Dendritic cell treated with granulocyte-macrophage colony-stimulating factor and Interleukin-4, amounts not matched to agents 40 ng/mL and 50 ng/mL, for 4 days (primary cell): Measurements from ENCODE around the gene ZC3H12A.
"Not testable (repeated sequence)": the region's sequence is repeated elsewhere in the genome, so short reads cannot be mapped to it uniquely, and the experiment has no call there.

Experiments
- H3K27ac Mint-ChIP-seq: one replicate; pipeline ENCODE4 v1.8.0; 2022; ENCODE audit warnings: mild to moderate bottlenecking, mixed read lengths
- H3K27me3 Mint-ChIP-seq: one replicate; pipeline ENCODE4 v1.8.0; 2022; ENCODE audit warnings: mild to moderate bottlenecking, mixed read lengths
- H3K36me3 Mint-ChIP-seq: one replicate; pipeline ENCODE4 v1.8.0; 2022; ENCODE audit warnings: low read depth, mixed read lengths
- H3K4me1 Mint-ChIP-seq: one replicate; pipeline ENCODE4 v1.8.0; 2022; ENCODE audit warnings: low read depth, mixed read lengths
- H3K4me3 Mint-ChIP-seq: one replicate; pipeline ENCODE4 v1.8.0; 2022; ENCODE audit warnings: mild to moderate bottlenecking, moderate library complexity, mixed read lengths
- H3K9me3 Mint-ChIP-seq: one replicate; pipeline ENCODE4 v1.8.0; 2022; ENCODE audit warnings: mixed read lengths
- intact Hi-C: fragments of 100-400 bp; cut with micrococcal nuclease; formaldehyde crosslinking; loops from one replicate; pipeline ENCODE4 v1.15.0; 2022

ZC3H12A gene

DNA sequence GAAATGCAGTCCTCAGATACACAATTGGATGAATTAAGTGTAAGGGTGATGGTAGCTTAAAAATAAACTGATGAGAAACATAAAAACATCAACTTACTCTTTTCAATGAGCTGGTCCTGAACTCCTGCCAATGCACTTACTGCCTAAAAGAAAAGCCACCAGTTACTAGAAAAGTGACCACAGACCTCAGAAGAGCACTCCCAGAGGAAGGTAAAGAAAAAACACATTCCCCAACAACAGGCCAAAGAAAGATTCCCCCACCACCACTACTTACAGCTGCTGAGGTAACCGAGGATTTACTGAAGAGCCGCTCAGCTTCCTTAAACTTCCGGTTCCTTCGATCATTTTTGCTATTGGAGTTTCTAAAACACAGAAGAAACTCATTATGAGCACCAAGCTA, 34.8 kb downstream of the ZC3H12A start:
- H3K4me3 Mint-ChIP-seq: no peak overlapping the region
- peaks cover 93% of the 10 kb centered on the region for H3K36me3 Mint-ChIP-seq
- H3K27me3 Mint-ChIP-seq: no peaks in the 10 kb centered on the region
- H3K4me1 Mint-ChIP-seq: peaks cover 40% of the 10 kb centered on the region
- intact Hi-C loops: loop anchor here (5.0 kb wide), 1 partner anchor 52 kb away; no protein-coding TSS in a partner anchor
- no peaks in the 10 kb centered on the region for H3K9me3 Mint-ChIP-seq
- H3K27ac Mint-ChIP-seq: no peak overlapping the region

GRCh38 chr1:37513795-37514349, 39.5 kb downstream of the ZC3H12A start:
- intact Hi-C loops: loop anchor here (1.0 to 2.0 kb wide), 2 partner anchors 40 to 169 kb away; partner anchors contain the start of gene SNIP1
- Mint-ChIP-seq H3K9me3 (no peaks in the 10 kb centered on the region), H3K27me3 (no peaks in the 10 kb centered on the region), H3K4me3 (peak overlapping the region; percentile 96), H3K36me3 (peaks cover 58% of the 10 kb centered on the region), H3K4me1 (peaks cover 46% of the 10 kb centered on the region), H3K27ac (peak overlapping the region; percentile 98)

- H3K36me3 Mint-ChIP-seq: peaks cover 51% of the 10 kb centered on the region
- H3K27me3 Mint-ChIP-seq: no peaks in the 10 kb centered on the region
- peaks cover 40% of the 10 kb centered on the region for H3K4me1 Mint-ChIP-seq
- peak within 1 kb of the TSS; percentile 98 for H3K27ac Mint-ChIP-seq
- intact Hi-C loops: loop anchor here (1.0 to 2.0 kb wide), 2 partner anchors 40 to 168 kb away; partner anchors contain the start of gene SNIP1
- no peaks in the 10 kb centered on the region for H3K9me3 Mint-ChIP-seq
- H3K4me3 Mint-ChIP-seq: peak within 1 kb of the TSS; percentile 96
Observed at GRCh38 chr1:37514350-37515184, 40.2 kb downstream of the ZC3H12A start, which contains the start of gene MEAF6. TSS of gene MEAF6 (minus strand) at chr1:37514766. CDS start at chr1:37514746, 20 bp downstream.

GRCh38 chr1:37515185-37516034, 41.0 kb downstream of the ZC3H12A start:
- Mint-ChIP-seq H3K9me3 (no peaks in the 10 kb centered on the region), H3K27me3 (peaks cover 2% of the 10 kb centered on the region), H3K36me3 (peaks cover 44% of the 10 kb centered on the region), H3K4me3 (peak overlapping the region; percentile 96), H3K27ac (peak overlapping the region; percentile 98), H3K4me1 (peaks cover 40% of the 10 kb centered on the region)
- intact Hi-C loops: loop anchor here (2.0 kb wide), 1 partner anchor 167 kb away; no protein-coding TSS in a partner anchor

DNA sequence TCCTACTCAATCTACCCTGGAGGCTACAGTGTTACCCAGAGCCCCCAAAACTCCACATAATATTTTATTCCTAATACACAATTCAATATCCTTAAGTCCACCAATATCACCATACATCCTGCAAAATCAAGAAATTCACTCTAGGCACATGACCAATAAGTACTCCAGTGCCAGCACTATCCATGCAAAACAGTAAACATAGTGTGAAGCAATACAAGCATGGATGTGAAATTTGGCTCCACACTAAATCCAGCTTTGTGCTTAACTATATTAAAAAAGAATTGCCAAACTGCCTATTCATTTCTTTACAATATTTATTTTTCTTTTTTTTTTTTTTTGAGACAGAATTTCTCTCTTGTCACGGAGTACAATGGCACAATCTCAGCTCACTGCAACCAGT, 43.2 kb downstream of the ZC3H12A start:
- Mint-ChIP-seq H3K27me3 (peaks cover 2% of the 10 kb centered on the region), H3K27ac (no peak overlapping the region), H3K4me3 (no peak overlapping the region), H3K36me3 (peaks cover 27% of the 10 kb centered on the region), H3K9me3 (no peaks in the 10 kb centered on the region), H3K4me1 (peaks cover 28% of the 10 kb centered on the region)
- intact Hi-C loops: no loop called here

DNA sequence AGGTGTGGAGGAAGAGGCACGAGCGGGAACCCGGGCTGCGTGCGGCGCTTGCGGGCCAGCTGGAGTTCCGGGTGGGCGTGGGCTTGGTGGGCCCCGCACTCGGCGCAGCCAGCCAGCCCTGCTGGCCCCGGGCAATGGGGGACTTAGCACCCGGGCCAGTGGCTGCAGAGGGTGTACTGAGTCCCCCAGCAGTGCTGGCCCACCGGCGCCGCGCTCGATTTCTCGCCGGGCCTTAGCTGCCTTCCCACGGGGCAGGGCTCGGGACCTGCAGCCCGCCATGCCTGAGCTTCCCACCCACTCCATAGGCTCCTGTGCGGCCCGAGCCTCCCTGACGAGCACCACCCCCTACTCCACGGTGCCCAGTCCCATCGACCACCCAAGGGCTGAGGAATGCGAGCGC, 43.9 kb downstream of the ZC3H12A start:
- intact Hi-C loops, H3K9me3 Mint-ChIP-seq, H3K27me3 Mint-ChIP-seq, H3K4me3 Mint-ChIP-seq, H3K27ac Mint-ChIP-seq: not testable (repeated sequence)
- Mint-ChIP-seq H3K36me3 (peaks cover 20% of the 10 kb centered on the region), H3K4me1 (peaks cover 21% of the 10 kb centered on the region)

GRCh38 chr1:37518929-37519328, 44.5 kb downstream of the ZC3H12A start:
- Mint-ChIP-seq H3K36me3 (peaks cover 13% of the 10 kb centered on the region), H3K4me1 (peaks cover 14% of the 10 kb centered on the region)
- H3K9me3 Mint-ChIP-seq, intact Hi-C loops, H3K27ac Mint-ChIP-seq, H3K27me3 Mint-ChIP-seq, H3K4me3 Mint-ChIP-seq: not testable (repeated sequence)

GRCh38 chr1:37519613-37520012, 45.2 kb downstream of the ZC3H12A start:
- intact Hi-C loops: no loop called here
- Mint-ChIP-seq H3K4me1 (peaks cover 12% of the 10 kb centered on the region), H3K36me3 (peaks cover 6% of the 10 kb centered on the region), H3K4me3 (no peak overlapping the region), H3K27ac (no peak overlapping the region), H3K9me3 (no peaks in the 10 kb centered on the region), H3K27me3 (peaks cover 2% of the 10 kb centered on the region)

DNA sequence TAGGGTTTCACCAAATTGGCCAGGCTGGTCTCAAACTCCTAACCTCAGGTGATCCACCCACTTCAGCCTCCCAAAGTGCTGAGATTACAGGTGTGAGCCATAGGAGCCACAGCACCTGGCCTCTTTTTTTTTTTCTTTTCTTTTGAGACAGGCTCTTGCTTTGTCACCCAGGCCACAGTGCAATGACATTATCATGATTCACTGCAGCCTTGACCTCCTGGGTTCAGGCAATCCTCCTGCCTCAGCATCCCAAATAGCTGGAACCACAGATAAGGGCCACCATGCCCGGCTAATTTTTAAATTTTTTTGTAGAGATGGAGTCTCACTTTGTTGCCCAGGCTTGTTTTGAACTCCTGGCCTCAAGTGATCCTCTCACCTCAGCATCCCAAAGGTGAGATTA, 55.5 kb downstream of the ZC3H12A start:
- peaks cover 15% of the 10 kb centered on the region for H3K36me3 Mint-ChIP-seq
- H3K4me3 Mint-ChIP-seq, H3K4me1 Mint-ChIP-seq, H3K9me3 Mint-ChIP-seq, H3K27ac Mint-ChIP-seq, H3K27me3 Mint-ChIP-seq, intact Hi-C loops: not testable (repeated sequence)

- H3K4me3 Mint-ChIP-seq, intact Hi-C loops, H3K27me3 Mint-ChIP-seq, H3K9me3 Mint-ChIP-seq, H3K27ac Mint-ChIP-seq: not testable (repeated sequence)
- H3K4me1 Mint-ChIP-seq: peaks cover 12% of the 10 kb centered on the region
- peaks cover 41% of the 10 kb centered on the region for H3K36me3 Mint-ChIP-seq
Observed at GRCh38 chr1:37532418-37533156, 58.2 kb downstream of the ZC3H12A start.

GRCh38 chr1:37533317-37534093, 59.1 kb downstream of the ZC3H12A start:
- no peak overlapping the region for H3K27ac Mint-ChIP-seq
- no peaks in the 10 kb centered on the region for H3K27me3 Mint-ChIP-seq
- H3K4me1 Mint-ChIP-seq: peaks cover 12% of the 10 kb centered on the region
- H3K4me3 Mint-ChIP-seq: no peak overlapping the region
- no peaks in the 10 kb centered on the region for H3K9me3 Mint-ChIP-seq
- peaks cover 50% of the 10 kb centered on the region for H3K36me3 Mint-ChIP-seq
- intact Hi-C loops: no loop called here
